Measurements from ENCODE around the gene TSPEAR. TPM values are rescaled to one million over a fixed set of nuclear protein-coding genes. Genes with fewer than 3 reads are reported as not detected.

Gene TSPEAR
- total RNA-seq, 1 donor from 2014 or later: not detected

GRCh38 chr21:44753357-44753756 is 42.0 kb upstream of the TSPEAR start:
- H3K9me3 Mint-ChIP-seq (ENCODE audit: unreplicated experiment): peaks cover 4% of the 10 kb centered on the region
- no peak for TF ChIP-seq CTCF (IDR thresholded peaks at IDR 0.05; ENCODE audit: partially characterized antibody, unreplicated experiment)
- DNase-seq: no peak
- no peak overlapping the region for H3K27ac Mint-ChIP-seq (ENCODE audit: unreplicated experiment)
- H3K27me3 Mint-ChIP-seq (ENCODE audit: unreplicated experiment): peaks cover 7% of the 10 kb centered on the region
- peaks cover 12% of the 10 kb centered on the region for H3K36me3 Mint-ChIP-seq (ENCODE audit: unreplicated experiment)
- H3K4me3 Mint-ChIP-seq (ENCODE audit: unreplicated experiment): no peak overlapping the region
- peaks cover 5% of the 10 kb centered on the region for H3K4me1 Mint-ChIP-seq (ENCODE audit: low read depth, unreplicated experiment)

- peaks cover 5% of the 10 kb centered on the region for H3K4me1 Mint-ChIP-seq (ENCODE audit: low read depth, unreplicated experiment)
- DNase-seq: no peak
- H3K27ac Mint-ChIP-seq (ENCODE audit: unreplicated experiment): no peak overlapping the region
- H3K9me3 Mint-ChIP-seq (ENCODE audit: unreplicated experiment): peaks cover 4% of the 10 kb centered on the region
- H3K27me3 Mint-ChIP-seq (ENCODE audit: unreplicated experiment): peaks cover 7% of the 10 kb centered on the region
- H3K4me3 Mint-ChIP-seq (ENCODE audit: unreplicated experiment): no peak overlapping the region
- TF ChIP-seq CTCF (IDR thresholded peaks at IDR 0.05; ENCODE audit: partially characterized antibody, unreplicated experiment): no peak
- H3K36me3 Mint-ChIP-seq (ENCODE audit: unreplicated experiment): peaks cover 14% of the 10 kb centered on the region
These were observed 41.4 kb upstream of the TSPEAR start for GRCh38 chr21:44752671-44753235.

GRCh38 chr21:44751799-44752636 is 40.6 kb upstream of the TSPEAR start:
- DNase-seq: no peak
- no peak for TF ChIP-seq CTCF (IDR thresholded peaks at IDR 0.05; ENCODE audit: partially characterized antibody, unreplicated experiment)
- Mint-ChIP-seq H3K4me3 (ENCODE audit: unreplicated experiment) (no peak overlapping the region), H3K27ac (ENCODE audit: unreplicated experiment) (no peak overlapping the region), H3K9me3 (ENCODE audit: unreplicated experiment) (peaks cover 4% of the 10 kb centered on the region), H3K36me3 (ENCODE audit: unreplicated experiment) (peaks cover 19% of the 10 kb centered on the region), H3K4me1 (ENCODE audit: low read depth, unreplicated experiment) (peaks cover 5% of the 10 kb centered on the region), H3K27me3 (ENCODE audit: unreplicated experiment) (peaks cover 7% of the 10 kb centered on the region)

- no peak overlapping the region for H3K27ac Mint-ChIP-seq (ENCODE audit: unreplicated experiment)
- H3K4me3 Mint-ChIP-seq (ENCODE audit: unreplicated experiment): no peak overlapping the region
- peaks cover 5% of the 10 kb centered on the region for H3K4me1 Mint-ChIP-seq (ENCODE audit: low read depth, unreplicated experiment)
- peaks cover 4% of the 10 kb centered on the region for H3K9me3 Mint-ChIP-seq (ENCODE audit: unreplicated experiment)
- H3K27me3 Mint-ChIP-seq (ENCODE audit: unreplicated experiment): peaks cover 6% of the 10 kb centered on the region
- DNase-seq: no peak
- H3K36me3 Mint-ChIP-seq (ENCODE audit: unreplicated experiment): peaks cover 19% of the 10 kb centered on the region
- TF ChIP-seq CTCF (IDR thresholded peaks at IDR 0.05; ENCODE audit: partially characterized antibody, unreplicated experiment): no peak
These were observed 39.9 kb upstream of the TSPEAR start for GRCh38 chr21:44751186-44751798.

GRCh38 chr21:44750675-44751025 is 39.3 kb upstream of the TSPEAR start:
- Mint-ChIP-seq H3K27ac (ENCODE audit: unreplicated experiment) (no peak overlapping the region), H3K4me1 (ENCODE audit: low read depth, unreplicated experiment) (peaks cover 5% of the 10 kb centered on the region), H3K36me3 (ENCODE audit: unreplicated experiment) (peaks cover 19% of the 10 kb centered on the region), H3K27me3 (ENCODE audit: unreplicated experiment) (peaks cover 3% of the 10 kb centered on the region), H3K9me3 (ENCODE audit: unreplicated experiment) (peaks cover 4% of the 10 kb centered on the region), H3K4me3 (ENCODE audit: unreplicated experiment) (no peak overlapping the region)
- no peak for TF ChIP-seq CTCF (IDR thresholded peaks at IDR 0.05; ENCODE audit: partially characterized antibody, unreplicated experiment)
- no peak for DNase-seq
